K562 (cell line): Measurements from ENCODE around the gene GLI3. TPM values are rescaled to one million over a fixed set of nuclear protein-coding genes. Genes with fewer than 3 reads are reported as not detected.

Experiments
- ATAC-seq: fragments of 200-7000 bp; cut with Tn5 transposase; 3 replicates; pipeline ENCODE4 v1.9.1; 2020; ENCODE audit warnings: moderate library complexity
- BruUV-seq: library from RNA; stranded (reverse); fragments of 400-500 nt; replicated peaks from 2 replicates; lab custom pipeline; 2021; lab: Mats Ljungman, UMichigan
- CTCF ChIA-PET: fragments of 300-600 bp; formaldehyde crosslinking; extraction: SDS; loops from one replicate; lab custom pipeline; 2021; ENCODE audit warnings: low intra/inter-chr PET ratio; lab: Yijun Ruan, JAX
- POLR2A ChIA-PET: fragments of 300-600, 350-650 bp; sonication (Branson Sonifier 250); formaldehyde crosslinking; extraction: SDS; loops from one replicate; lab custom pipeline; 2021; ENCODE audit warnings: antibody characterized with exemption, inconsistent platforms; lab: Yijun Ruan, JAX
- DNase-seq, 4 experiments: peaks; one replicate each; pipeline versions ENCODE4 v3.0.0 to v3.0.0-alpha.2; 2011 to 2018; ENCODE audit warnings: low spot score in 3 of 4, mixed read lengths in 3 of 4; ENCODE audit errors: extremely low read depth in 1 of 4
- FAIRE-seq: peaks from 2 replicates; lab custom pipeline; 2011; peaks lifted over from hg19 to GRCh38; lab: Jason Lieb, UNC
- H2AFZ ChIP-seq: 2 replicates; pipeline ENCODE4 v1.6.0; 2011; ENCODE audit warnings: low read depth, low read length, control low read depth, inconsistent platforms
- H3K27ac ChIP-seq: fragments of 200-600 bp; 3 replicates; pipeline ENCODE4 v1.8.0; 2011; ENCODE audit warnings: low read depth, mild to moderate bottlenecking, control low read depth, inconsistent platforms, low read length, moderate library complexity, mixed read lengths; ENCODE audit errors: extremely low read depth
- H3K27me3 ChIP-seq, 2 experiments: fragments of 300-600 bp in 1 of 2; 2 replicates in 1 of 2; 3 replicates in 1 of 2; pipeline versions ENCODE4 v1.6.0 to v1.8.0; 2011; ENCODE audit warnings: inconsistent platforms in 2 of 2, low read length in 2 of 2, mild to moderate bottlenecking in 1 of 2, mixed read lengths in 1 of 2, moderate library complexity in 1 of 2; ENCODE audit not compliant: control insufficient read depth in 2 of 2, insufficient read depth in 2 of 2
- H3K36me3 ChIP-seq: fragments of 300-600 bp; 3 replicates; pipeline ENCODE4 v1.8.0; 2011; ENCODE audit warnings: mild to moderate bottlenecking, low read length, inconsistent platforms; ENCODE audit not compliant: control insufficient read depth, insufficient read depth
- H3K4me1 ChIP-seq, 2 experiments: fragments of 200-600 bp in 1 of 2; replicated peaks in 1 of 2; 2 replicates in 1 of 2; 3 replicates in 1 of 2; pipeline versions ENCODE4 v1.5.1 to v1.8.0; 2011; ENCODE audit warnings: inconsistent platforms in 2 of 2, low read length in 2 of 2, mild to moderate bottlenecking in 1 of 2, mixed read lengths in 1 of 2, moderate library complexity in 1 of 2; ENCODE audit not compliant: control insufficient read depth in 2 of 2, insufficient read depth in 2 of 2
- H3K4me2 ChIP-seq: 2 replicates; pipeline ENCODE4 v1.6.1; 2011; ENCODE audit warnings: low read length, control low read depth, inconsistent platforms, mixed read lengths; ENCODE audit not compliant: insufficient read depth
- H3K4me3 ChIP-seq: fragments of 200-600 bp; sonication (generic), shearing (Covaris generic); 2 replicates; pipeline ENCODE4 v1.5.1; 2016; ENCODE audit warnings: control low read depth, inconsistent platforms
- H3K79me2 ChIP-seq: fragments of 200-600 bp; 3 replicates; pipeline ENCODE4 v1.8.0; 2011; ENCODE audit warnings: low read length, inconsistent platforms; ENCODE audit not compliant: control insufficient read depth, insufficient read depth
- H3K9ac ChIP-seq, 2 experiments: 2 replicates each; pipeline versions ENCODE4 v1.6.0 to v1.6.1; 2011; ENCODE audit warnings: low read depth in 2 of 2, low read length in 2 of 2, control low read depth in 1 of 2, inconsistent platforms in 1 of 2, mild to moderate bottlenecking in 1 of 2, mixed read lengths in 1 of 2; ENCODE audit not compliant: insufficient read depth in 1 of 2
- H3K9me1 ChIP-seq: one replicate; pipeline ENCODE4 v1.6.0; 2011; ENCODE audit warnings: inconsistent platforms, mild to moderate bottlenecking, low read length, moderate library complexity; ENCODE audit not compliant: control insufficient read depth, insufficient read depth
- H3K9me3 ChIP-seq: replicated peaks from 2 replicates; pipeline ENCODE4 v1.5.1; 2011; ENCODE audit warnings: low read depth, low read length, inconsistent platforms; ENCODE audit not compliant: control insufficient read depth, insufficient read depth
- H4K20me1 ChIP-seq: replicated peaks from 2 replicates; pipeline ENCODE4 v1.6.1; 2011; ENCODE audit warnings: low read length, inconsistent platforms, mixed read lengths; ENCODE audit not compliant: control insufficient read depth, insufficient read depth
- CC2D1A ChIP-seq: fragments of 450-650 bp; IDR thresholded peaks from 2 replicates; pipeline ENCODE4 v1.6.1; 2017; ENCODE audit warnings: mild to moderate bottlenecking
- EWSR1 ChIP-seq: fragments of 450-650 bp; IDR thresholded peaks from 2 replicates; pipeline ENCODE4 v1.6.1; 2018; ENCODE audit warnings: borderline replicate concordance, mild to moderate bottlenecking, low read depth, moderate library complexity; ENCODE audit not compliant: partially characterized antibody
- NCOA6 ChIP-seq: fragments of 450-650 bp; IDR thresholded peaks from 2 replicates; pipeline ENCODE4 v1.6.1; 2017; ENCODE audit warnings: mild to moderate bottlenecking
- POLR2B ChIP-seq: fragments of 450-650 bp; IDR thresholded peaks from 2 replicates; pipeline ENCODE4 v1.6.1; 2018; ENCODE audit warnings: low read depth; ENCODE audit not compliant: partially characterized antibody
- SAFB2 ChIP-seq: fragments of 200-400 bp; formaldehyde crosslinking; IDR thresholded peaks from 2 replicates; pipeline ENCODE4 v1.6.1; 2018; ENCODE audit warnings: borderline replicate concordance, low read length, low read depth, moderate library complexity; ENCODE audit not compliant: severe bottlenecking
- U2AF2 ChIP-seq: fragments of 200-400 bp; formaldehyde crosslinking; optimal IDR thresholded peaks from 2 replicates; pipeline ENCODE3; 2017; ENCODE audit warnings: low read depth, mild to moderate bottlenecking, low read length
- ZFPM2 ChIP-seq: fragments of 250-450 bp; sonication (Bioruptor Pico); IDR thresholded peaks from 2 replicates; pipeline ENCODE4 v1.5.1; 2022; ENCODE audit warnings: mild to moderate bottlenecking
- ZNF184 ChIP-seq: sonication (generic); formaldehyde crosslinking; IDR thresholded peaks from 2 replicates; pipeline ENCODE4 v1.5.0; 2020; ENCODE audit warnings: missing genetic modification reagents
- ZNF311 ChIP-seq: fragments of 250-450 bp; sonication (Bioruptor Pico); IDR thresholded peaks from 2 replicates; pipeline ENCODE4 v1.4.0; 2020; ENCODE audit warnings: mild to moderate bottlenecking, moderate library complexity
- ZNF780A ChIP-seq: fragments of 250-450 bp; sonication (Bioruptor Pico); IDR thresholded peaks from 2 replicates; pipeline ENCODE4 v1.5.0; 2021; ENCODE audit warnings: mild to moderate bottlenecking
- WGBS: fragments of 100-300 bp; shearing (Covaris generic); methylation state at CpG from one replicate; pipeline ENCODE4 v1.1.6; 2016; ENCODE audit warnings: low coverage, mixed read lengths; ENCODE audit not compliant: insufficient coverage; ENCODE audit errors: missing lambda C conversion rate; 5-methylcytosine and 5-hydroxymethylcytosine counted together
- in situ Hi-C: fragments of 300-500 bp; cut with MboI; formaldehyde crosslinking; loops from 4 replicates; pipeline ENCODE4 v1.15.0; 2018; ENCODE audit warnings: inconsistent platforms, mixed read lengths
- intact Hi-C: fragments of 100-400 bp; cut with micrococcal nuclease; formaldehyde crosslinking; loops from 2 replicates; pipeline ENCODE4 v1.14.2; 2022
- polyA plus RNA-seq, 8 experiments: library from polyadenylated mRNA; depleted of rRNA in 4 of 8; stranded (reverse) in 5 of 8; unstranded in 3 of 8; fragments of >200 nt; fragmentation: Nextera tagmentation in 2 of 8; fragmentation: Illumina TruSeq in 1 of 8; extraction: Ambion mirVana in 2 of 8; extraction: Trizol in 1 of 8; gene quantifications; 2 replicates each; pipeline versions ENCODE4 v1.2.1 to v1.2.3, GENCODE V29; 2011 to 2014; ENCODE audit warnings: inconsistent platforms in 1 of 8, missing spikeins in 1 of 8
- total RNA-seq, 7 experiments: library from RNA; depleted of rRNA in 6 of 7; stranded (reverse); fragments of >200 nt in 6 of 7; fragmentation: Illumina TruSeq in 2 of 7; extraction: Trizol in 2 of 7; gene quantifications; 2 replicates each; pipeline versions ENCODE4 v1.2.1 to v1.2.3, GENCODE V29; 2011 to 2021; ENCODE audit warnings: low replicate concordance in 1 of 7

GLI3 gene
- total and polyA plus RNA-seq, 9 of the 15 experiments (the other 6 are each of a cell fraction or from before 2014, with no cell fraction given): 0.01 to 0.18 (median 0.07) TPM; not detected in 6

- no peak for FAIRE-seq
- peaks cover 2 to 21% of the 10 kb centered on the region in 2 experiments; a peak in 3 of 5 replicates for H3K27me3 ChIP-seq
- no peak overlapping the region for H3K9ac ChIP-seq
- H3K4me1 ChIP-seq: no peaks in the 10 kb centered on the region
- no peaks in the 10 kb centered on the region for H3K9me3 ChIP-seq
- H3K36me3 ChIP-seq: no peaks in the 10 kb centered on the region
- no peaks in the 10 kb centered on the region for H3K79me2 ChIP-seq
- no peaks in the 10 kb centered on the region for H4K20me1 ChIP-seq
- WGBS: 4% methylated on average over 6 of the region's 6 CpGs
- no peak overlapping the region for H3K4me2 ChIP-seq
- ChIA-PET POLR2A (no interaction called here), CTCF (no interaction called here)
- ATAC-seq: no peak
- H3K27ac ChIP-seq: no peak overlapping the region
- intact Hi-C loops: no loop called here
- in situ Hi-C loops: no loop called here
- TF ChIP-seq ZNF184 (CRISPR knock-in tag): no peak
- TF ChIP-seq CC2D1A: no peak
- no peaks in the 10 kb centered on the region for H3K9me1 ChIP-seq
- no TSS peak for BruUV-seq
- DNase-seq: no peak
- no peak overlapping the region for H3K4me3 ChIP-seq
- no peak overlapping the region for H2AFZ ChIP-seq
Measured at GRCh38 chr7:42022056-42022455, 215.0 kb downstream of the GLI3 start.

GRCh38 chr7:42021631-42022030 is 215.4 kb downstream of the GLI3 start:
- intact Hi-C loops: no loop called here
- POLR2A ChIA-PET: no interaction called here

More at GRCh38 chr7:42021631-42022030, 215.4 kb downstream of the GLI3 start:
- Histone ChIP-seq H3K9me3 (no peaks in the 10 kb centered on the region), H3K4me3 (no peak overlapping the region), H3K27me3 (peaks cover 2 to 21% of the 10 kb centered on the region in 2 experiments; a peak in 3 of 5 replicates), H3K4me2 (no peak overlapping the region), H2AFZ (no peak overlapping the region), H3K9ac (no peak overlapping the region), H3K4me1 (no peaks in the 10 kb centered on the region), H3K27ac (no peak overlapping the region), H3K79me2 (no peaks in the 10 kb centered on the region), H3K36me3 (no peaks in the 10 kb centered on the region), H3K9me1 (no peaks in the 10 kb centered on the region), H4K20me1 (no peaks in the 10 kb centered on the region)
- CTCF ChIA-PET: no interaction called here
- FAIRE-seq: no peak
- no TSS peak for BruUV-seq
- no peak for TF ChIP-seq POLR2B
- TF ChIP-seq SAFB2: no peak
- TF ChIP-seq ZFPM2 (CRISPR knock-in tag): no peak
- no peak for TF ChIP-seq ZNF780A (CRISPR knock-in tag)
- no peak for TF ChIP-seq EWSR1
- TF ChIP-seq U2AF2: no peak
- TF ChIP-seq ZNF311 (CRISPR knock-in tag): no peak
- no peak for TF ChIP-seq NCOA6
- in situ Hi-C loops: no loop called here
- WGBS: 4% methylated on average over 3 of the region's 3 CpGs
- no peak for DNase-seq
- ATAC-seq: no peak
